GM15510 (cell line): ENCODE data around the gene RALGAPA1.

Experiments
- POLR2A ChIP-seq: IDR thresholded peaks from 3 replicates; pipeline ENCODE4 v1.6.1; 2011; ENCODE audit warnings: borderline replicate concordance; ENCODE audit not compliant: insufficient read length; ENCODE audit errors: extremely low read depth

The RALGAPA1 gene

DNA sequence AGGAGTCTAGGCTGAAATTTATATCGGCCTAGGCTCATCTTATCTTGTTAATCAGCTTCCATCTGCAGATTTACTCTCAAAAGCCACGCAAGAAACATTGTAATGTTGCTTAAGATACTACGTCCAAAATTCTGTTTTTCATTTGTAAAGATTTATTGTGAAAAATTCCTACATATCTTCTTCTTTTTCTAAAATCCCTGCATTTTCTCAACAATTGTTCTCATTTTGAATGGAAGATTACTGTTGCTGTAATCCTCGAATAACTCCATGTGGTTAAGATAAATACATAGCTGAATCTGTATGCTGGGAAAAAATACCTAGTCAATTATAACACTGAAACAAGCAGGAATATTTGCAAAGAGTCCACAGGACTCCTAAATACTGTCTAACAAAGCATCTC is 259.5 kb downstream of the RALGAPA1 start:
- no peak for TF ChIP-seq POLR2A

DNA sequence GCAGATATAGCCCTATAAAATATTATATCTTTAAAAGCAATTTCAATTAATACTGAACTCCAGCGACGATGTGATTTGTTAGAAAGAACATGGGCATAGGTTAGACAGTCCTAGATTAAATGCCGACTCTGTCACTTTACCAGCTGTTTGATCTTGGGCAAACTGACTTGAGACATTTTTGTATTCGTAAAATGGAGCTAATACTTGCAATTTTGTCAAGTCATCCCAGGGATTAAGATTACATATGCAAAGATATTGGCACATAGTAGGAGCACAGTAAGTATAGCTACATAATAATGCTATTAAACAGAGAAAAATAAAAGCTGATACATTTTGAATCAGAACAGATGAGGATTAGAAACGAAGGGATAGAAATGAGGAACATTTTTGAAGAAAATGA is 266.1 kb downstream of the RALGAPA1 start:
- no peak for TF ChIP-seq POLR2A

DNA sequence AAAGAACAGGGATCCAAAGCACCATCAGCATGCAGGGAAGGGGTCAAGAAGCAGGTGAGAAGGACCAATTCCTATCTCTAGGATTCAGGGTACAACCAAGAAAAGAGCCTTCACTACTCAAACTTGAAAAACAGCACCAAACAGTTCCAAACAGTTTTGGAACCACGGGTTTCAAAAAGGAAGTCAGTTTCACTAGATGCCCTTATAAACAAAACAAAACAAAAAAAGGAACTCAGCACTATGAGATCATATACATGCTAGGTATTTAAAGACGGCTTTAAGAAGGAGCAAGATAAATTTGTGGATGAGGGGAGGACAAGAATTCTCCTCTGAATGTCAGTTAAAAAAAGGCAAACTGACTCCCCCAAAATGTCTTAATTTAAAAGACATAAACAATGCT is 269.1 kb downstream of the RALGAPA1 start:
- TF ChIP-seq POLR2A, result no peak

DNA sequence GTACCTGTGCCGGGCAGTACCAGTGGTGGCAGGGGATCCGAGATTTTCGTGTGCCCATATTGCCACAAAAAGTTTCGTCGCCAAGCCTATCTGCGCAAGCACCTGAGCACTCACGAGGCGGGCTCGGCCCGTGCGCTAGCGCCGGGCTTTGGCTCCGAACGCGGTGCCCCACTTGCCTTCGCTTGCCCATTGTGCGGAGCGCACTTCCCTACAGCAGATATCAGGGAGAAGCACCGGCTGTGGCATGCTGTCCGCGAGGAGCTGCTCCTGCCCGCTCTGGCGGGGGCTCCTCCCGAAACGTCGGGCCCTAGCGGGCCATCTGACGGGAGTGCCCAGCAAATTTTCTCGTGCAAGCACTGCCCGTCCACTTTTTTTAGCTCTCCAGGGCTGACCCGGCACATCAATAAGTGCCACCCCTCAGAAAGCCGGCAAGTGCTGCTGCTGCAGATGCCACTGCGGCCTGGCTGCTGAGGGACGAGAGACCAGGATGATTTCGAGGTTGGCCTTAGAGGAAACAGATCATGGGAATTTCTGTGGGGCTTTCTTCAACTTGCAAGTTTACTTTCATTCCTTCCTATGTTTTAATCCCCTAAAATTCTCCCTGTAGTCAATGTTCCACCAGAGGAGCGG is 273.5 kb downstream of the RALGAPA1 start:
- no peak for TF ChIP-seq POLR2A

DNA sequence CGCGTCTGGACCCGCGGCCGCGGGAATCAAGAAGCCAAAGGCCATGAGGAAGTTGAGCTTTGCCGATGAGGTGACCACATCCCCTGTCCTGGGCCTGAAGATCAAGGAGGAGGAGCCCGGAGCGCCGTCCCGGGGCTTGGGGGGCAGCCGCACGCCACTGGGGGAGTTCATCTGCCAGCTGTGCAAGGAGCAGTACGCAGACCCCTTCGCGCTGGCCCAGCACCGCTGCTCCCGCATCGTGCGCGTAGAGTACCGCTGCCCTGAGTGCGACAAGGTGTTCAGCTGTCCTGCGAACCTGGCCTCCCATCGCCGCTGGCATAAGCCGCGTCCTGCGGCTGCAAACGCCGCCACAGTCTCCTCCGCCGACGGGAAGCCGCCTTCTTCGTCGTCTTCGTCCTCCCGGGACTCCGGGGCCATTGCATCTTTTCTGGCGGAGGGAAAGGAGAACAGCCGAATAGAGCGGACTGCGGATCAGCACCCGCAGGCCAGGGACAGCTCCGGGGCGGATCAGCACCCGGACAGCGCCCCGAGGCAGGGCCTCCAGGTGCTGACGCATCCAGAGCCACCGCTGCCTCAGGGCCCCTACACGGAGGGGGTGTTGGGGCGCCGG is 274.1 kb downstream of the RALGAPA1 start:
- no peak for TF ChIP-seq POLR2A

DNA sequence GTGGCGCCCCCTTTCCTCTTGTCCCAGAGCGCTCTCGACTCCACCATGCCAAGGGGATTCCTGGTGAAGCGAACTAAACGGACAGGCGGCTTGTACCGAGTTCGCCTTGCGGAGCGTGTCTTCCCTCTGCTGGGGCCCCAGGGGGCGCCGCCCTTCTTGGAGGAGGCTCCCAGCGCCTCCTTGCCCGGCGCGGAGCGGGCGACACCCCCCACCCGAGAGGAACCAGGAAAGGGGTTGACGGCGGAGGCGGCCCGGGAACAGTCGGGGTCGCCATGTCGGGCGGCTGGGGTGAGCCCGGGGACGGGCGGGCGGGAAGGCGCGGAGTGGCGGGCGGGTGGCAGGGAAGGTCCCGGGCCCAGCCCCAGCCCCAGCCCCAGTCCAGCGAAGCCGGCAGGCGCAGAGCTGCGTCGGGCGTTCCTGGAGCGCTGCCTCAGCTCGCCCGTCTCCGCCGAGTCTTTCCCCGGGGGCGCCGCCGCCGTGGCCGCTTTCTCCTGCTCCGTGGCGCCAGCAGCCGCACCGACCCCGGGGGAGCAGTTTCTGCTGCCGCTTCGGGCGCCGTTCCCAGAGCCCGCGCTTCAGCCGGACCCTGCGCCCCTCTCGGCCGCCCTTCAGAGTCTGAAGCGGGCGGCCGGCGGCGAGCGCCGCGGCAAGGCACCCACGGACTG is 274.8 kb downstream of the RALGAPA1 start:
- TF ChIP-seq POLR2A, result no peak

DNA sequence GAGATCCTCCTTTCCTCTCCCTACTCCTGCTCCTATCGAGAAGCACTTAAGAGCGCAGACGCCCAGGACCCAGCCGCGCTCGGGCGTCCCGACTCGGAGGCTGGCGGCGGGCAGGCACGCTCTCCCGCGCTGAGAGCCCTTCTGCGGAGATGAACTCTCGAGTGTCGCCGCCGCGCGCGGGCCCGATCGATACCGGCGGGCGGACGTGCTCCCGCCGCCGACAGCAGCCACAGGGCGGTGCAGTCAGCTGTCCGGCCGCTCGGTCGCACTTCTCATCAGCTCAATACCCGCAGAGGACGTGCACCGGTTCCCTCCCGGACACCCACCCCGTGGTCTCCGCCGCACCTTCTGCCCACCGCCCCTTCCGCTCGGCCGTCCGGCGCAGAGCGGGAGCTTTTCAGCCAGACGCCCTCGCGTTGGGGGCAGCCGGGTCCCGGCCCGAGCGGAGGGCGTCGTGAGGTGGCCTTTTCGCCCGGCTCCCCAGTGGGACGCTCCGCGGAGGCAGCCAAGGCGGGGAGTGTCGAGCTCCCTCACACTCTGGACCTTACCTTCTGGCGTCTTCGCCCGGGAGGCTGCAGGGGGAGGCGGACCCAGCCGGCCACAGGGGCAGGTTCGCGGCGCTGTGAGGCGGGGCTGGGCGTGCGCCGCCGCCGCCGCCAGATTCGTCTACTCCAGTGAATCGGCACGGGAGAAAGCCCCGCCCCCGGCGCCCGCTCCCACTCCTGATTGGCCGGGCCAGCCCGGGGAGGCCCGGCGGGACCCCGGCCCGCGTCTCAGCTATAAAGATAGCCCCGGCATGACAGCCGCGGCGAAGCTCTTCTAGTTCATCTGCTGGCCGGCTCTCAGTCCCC is 275.5 kb downstream of the RALGAPA1 start, which contains the start of gene INSM2:
Gene INSM2, plus strand, starts transcription at position 808 of the 851 bp plus-strand sequence. CDS start 89 bp downstream, outside the sequence.
- no peak for TF ChIP-seq POLR2A

DNA sequence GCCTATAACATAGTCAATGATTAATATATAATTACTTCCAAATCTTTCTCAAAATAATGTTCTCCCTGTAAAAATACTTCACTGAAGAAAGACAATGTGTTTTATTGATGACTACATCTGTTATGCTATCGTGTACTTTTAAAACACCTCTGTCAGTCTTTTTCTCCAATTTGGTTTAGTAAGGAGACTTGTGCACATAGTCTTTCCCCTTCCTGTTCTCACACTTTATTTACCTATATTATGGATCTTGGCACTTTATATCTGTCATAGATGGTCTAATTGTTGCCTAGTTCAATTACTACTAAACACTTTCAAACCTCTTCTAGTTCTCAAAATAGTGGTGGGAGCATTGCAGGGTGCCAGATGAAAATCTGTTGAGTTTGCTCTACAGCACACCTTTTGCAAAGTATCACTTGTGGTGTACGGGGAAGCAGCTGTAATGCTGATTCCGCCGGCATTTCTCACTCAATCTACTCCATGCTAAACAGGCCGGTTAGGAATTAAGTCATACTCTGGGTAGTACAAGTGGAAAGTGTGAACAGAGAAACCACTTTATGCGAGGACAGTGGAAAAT is 276.2 kb downstream of the RALGAPA1 start:
- TF ChIP-seq POLR2A, result no peak

DNA sequence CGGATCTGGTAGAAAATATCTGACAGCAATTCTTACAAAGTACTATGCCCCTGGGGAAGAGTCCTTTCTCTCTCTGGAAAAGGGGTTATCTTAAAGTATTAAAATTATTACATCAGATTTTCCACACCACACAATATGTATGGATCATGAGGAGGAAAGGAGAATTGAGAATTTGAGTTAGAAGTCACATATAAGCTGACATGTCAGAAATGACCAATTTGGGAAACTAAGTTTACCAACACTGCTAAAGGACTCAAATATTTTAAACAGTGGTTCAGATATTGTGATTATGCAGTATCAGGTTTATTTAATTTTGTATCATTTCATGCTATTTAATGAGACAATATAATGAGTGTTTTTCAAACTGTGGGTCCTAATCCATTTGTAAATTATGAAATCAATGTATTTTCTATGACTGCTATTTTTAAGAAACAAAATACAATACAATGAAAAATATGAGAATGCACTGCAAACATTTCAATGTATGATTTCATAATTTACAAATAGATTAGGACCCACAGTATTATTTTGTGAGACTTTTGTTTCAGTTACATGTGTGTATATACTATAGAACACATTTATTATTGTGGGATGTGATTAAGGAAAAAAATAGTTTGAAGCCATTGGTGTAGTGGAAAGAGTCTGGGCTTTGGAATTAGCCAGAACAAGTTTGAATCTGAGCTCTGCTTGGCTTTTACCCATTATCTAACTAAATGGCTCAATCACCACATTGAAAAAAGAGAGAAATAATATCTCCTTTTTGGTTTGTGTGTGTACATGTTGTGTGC is 276.9 kb downstream of the RALGAPA1 start:
- TF ChIP-seq POLR2A, result no peak

DNA sequence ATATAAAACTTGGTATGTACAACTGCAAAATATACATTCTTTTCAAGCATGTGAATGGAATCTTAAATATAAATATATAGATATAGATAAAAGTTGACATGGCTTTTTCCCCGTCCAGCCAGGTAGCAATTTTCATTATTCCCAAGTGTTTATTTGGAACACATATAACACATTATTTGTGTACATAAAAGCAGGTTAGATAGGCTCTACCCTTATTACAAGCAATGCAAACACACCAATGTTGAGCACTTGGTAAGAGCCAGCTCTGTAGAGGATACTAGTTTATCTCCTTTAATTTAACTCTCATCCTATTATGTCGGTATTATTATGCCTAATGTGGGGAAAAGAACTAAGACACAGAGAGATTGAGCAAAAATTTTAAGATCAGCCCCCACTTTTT is 282.1 kb downstream of the RALGAPA1 start:
- no peak for TF ChIP-seq POLR2A

DNA sequence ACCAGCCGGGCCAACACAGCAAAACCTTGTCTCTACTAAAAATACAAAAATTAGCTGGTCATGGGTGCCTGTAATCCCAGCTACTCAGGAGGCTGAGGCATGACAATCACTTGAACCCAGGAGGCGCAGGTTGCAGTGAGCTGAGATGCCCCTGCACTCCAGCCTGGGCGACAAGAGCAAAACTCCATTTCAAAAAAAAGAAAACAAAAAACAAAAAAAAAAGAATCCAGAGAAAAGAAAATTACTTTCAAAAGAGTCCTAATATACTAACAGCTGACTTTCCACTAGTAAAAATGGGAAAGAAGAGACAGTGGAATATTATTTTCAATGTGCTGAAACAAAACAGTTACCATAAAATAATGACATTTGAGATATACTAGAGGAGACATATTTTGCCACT is 283.4 kb downstream of the RALGAPA1 start:
- TF ChIP-seq POLR2A, result no peak

DNA sequence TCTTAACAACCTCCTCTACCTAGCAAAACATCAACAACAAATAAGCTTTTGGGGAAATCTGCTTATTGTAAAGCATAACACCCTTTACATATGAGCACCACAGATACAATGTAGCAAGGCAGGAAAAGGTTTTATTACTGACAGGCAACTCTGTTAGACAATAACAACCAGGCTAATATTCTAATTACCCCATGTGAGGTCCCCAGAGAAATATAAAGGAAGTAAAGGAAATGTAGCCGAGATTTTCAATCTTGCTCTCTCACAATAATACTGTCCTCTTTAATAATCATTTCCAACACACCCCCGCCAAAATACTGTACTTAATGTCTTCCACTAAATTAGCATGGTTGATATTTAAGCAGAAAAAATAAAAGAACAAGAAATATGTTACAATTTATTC is 289.1 kb downstream of the RALGAPA1 start:
- no peak for TF ChIP-seq POLR2A

DNA sequence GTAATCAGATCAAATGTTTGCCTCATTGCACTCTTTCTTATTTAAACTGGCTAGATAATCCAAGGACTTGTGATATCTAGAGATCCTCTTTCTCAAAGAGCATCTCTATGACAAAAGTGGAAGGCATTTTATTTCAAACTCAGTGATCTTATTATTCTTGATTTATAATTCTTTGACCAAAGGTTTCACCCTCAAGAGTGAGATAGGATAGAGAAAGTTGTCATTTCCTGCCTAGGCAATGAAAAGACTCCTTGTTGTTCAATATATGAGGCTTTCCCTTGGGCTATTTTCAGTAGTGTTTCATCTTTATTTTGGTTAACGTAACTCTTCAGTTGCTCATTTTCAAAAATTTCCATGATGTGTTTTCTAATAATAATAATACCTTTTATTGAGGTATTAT is 293.2 kb downstream of the RALGAPA1 start:
- no peak for TF ChIP-seq POLR2A

DNA sequence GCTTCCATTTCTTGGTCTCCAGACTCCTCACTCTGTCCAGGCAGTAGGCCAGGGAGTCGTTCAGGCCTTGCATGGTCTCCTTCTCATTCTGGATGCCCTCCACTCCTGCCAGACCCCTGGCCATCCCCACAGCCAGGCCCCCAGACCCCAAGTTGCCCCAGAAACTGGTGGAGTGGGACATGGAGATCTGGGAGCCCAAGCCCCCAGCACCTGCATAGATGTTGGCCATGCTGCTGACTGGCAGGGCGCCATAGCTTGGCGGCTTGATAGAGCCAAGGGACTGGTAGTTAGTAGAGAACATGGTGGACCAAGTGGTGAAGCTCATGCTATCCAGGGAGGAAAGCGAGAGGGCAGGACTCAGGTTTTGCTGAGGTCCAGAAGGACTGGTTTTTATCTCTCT is 296.3 kb downstream of the RALGAPA1 start:
- no peak for TF ChIP-seq POLR2A

DNA sequence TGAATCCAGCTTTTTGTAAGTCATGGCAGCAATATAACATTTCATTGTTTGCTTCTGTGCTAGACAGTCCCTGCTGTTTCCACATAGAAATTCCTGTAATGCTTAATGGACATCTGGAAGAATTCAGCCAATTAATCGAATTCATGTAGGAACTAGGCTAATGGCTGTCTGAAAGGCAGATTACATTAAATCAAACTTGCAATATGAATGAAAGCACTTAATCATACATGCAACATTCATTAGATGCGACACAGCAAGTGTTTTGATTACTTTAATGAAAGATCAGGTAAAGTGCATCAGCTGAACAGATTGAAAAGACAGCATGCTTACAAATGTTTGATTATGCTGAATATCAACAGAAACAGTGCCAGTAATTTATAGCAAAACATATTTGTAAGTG is 299.2 kb downstream of the RALGAPA1 start:
- no peak for TF ChIP-seq POLR2A

DNA sequence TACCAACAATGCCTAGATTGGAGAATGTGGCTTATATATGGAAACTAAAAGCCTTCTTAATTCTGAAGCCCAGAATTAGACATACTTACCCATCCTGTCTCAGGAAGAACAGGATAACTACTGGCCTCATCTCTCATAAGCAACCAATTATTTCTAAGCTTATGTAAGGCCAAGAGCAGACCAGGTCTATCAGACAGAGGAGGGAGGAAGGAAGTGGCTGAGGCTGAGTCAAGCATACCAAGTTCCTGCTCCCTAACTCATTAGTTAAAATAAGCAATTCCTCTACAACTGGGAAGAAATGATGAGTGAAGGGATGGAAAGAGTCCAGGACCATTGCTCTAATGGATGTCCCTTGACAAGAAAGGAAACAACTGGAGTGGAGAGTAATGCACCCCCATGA is 302.2 kb downstream of the RALGAPA1 start:
- TF ChIP-seq POLR2A, result no peak
